HEK293 (cell line): ENCODE measurements around the gene SLK.

Source experiments
- GLIS1 ChIP-seq: fragments of 450-650 bp; formaldehyde crosslinking; IDR thresholded peaks from 2 replicates; pipeline ENCODE4 v1.5.1; 2016; ENCODE audit warnings: missing biosample characterization, missing genetic modification characterization
- OVOL3 ChIP-seq: fragments of 450-650 bp; formaldehyde crosslinking; IDR thresholded peaks from 2 replicates; pipeline ENCODE4 v1.5.1; 2016; ENCODE audit warnings: missing biosample characterization, missing genetic modification characterization
- PATZ1 ChIP-seq: fragments of 450-650 bp; formaldehyde crosslinking; IDR thresholded peaks from 2 replicates; pipeline ENCODE4 v1.5.1; 2016; ENCODE audit warnings: missing biosample characterization, missing genetic modification characterization
- PRDM10 ChIP-seq: fragments of 450-650 bp; formaldehyde crosslinking; IDR thresholded peaks from 2 replicates; pipeline ENCODE4 v1.5.1; 2016; ENCODE audit warnings: missing biosample characterization, missing genetic modification characterization
- SCRT2 ChIP-seq: fragments of 450-650 bp; formaldehyde crosslinking; IDR thresholded peaks from 2 replicates; pipeline ENCODE4 v1.5.1; 2016; ENCODE audit warnings: missing biosample characterization, missing genetic modification characterization
- TCF7L2 ChIP-seq: IDR thresholded peaks from 2 replicates; pipeline ENCODE4 v1.6.1; 2011; ENCODE audit warnings: low read depth, mild to moderate bottlenecking, inconsistent platforms, low read length, moderate library complexity, borderline replicate concordance
- ZFP37 ChIP-seq: fragments of 450-650 bp; formaldehyde crosslinking; IDR thresholded peaks from 2 replicates; pipeline ENCODE4 v1.5.1; 2016; ENCODE audit warnings: missing biosample characterization, missing genetic modification characterization
- ZNF114 ChIP-seq: fragments of 450-650 bp; formaldehyde crosslinking; IDR thresholded peaks from 2 replicates; pipeline ENCODE4 v1.5.0; 2017; ENCODE audit warnings: missing biosample characterization, missing genetic modification characterization
- ZNF133 ChIP-seq: fragments of 450-650 bp; formaldehyde crosslinking; IDR thresholded peaks from 2 replicates; pipeline ENCODE4 v1.5.1; 2016; ENCODE audit warnings: missing biosample characterization, missing genetic modification characterization
- ZNF169 ChIP-seq: fragments of 450-650 bp; formaldehyde crosslinking; IDR thresholded peaks from 2 replicates; pipeline ENCODE4 v1.5.1; 2016; ENCODE audit warnings: missing biosample characterization, missing genetic modification characterization
- ZNF184 ChIP-seq: fragments of 450-650 bp; IDR thresholded peaks from 2 replicates; pipeline ENCODE4 v1.5.1; 2018; ENCODE audit warnings: missing biosample characterization, mild to moderate bottlenecking, missing genetic modification characterization
- ZNF214 ChIP-seq: fragments of 450-650 bp; formaldehyde crosslinking; IDR thresholded peaks from 2 replicates; pipeline ENCODE4 v1.5.1; 2017; ENCODE audit warnings: missing biosample characterization, mild to moderate bottlenecking, missing genetic modification characterization, borderline replicate concordance
- ZNF24 ChIP-seq: fragments of 450-650 bp; formaldehyde crosslinking; IDR thresholded peaks from 2 replicates; pipeline ENCODE4 v1.5.1; 2016; ENCODE audit warnings: missing biosample characterization, missing genetic modification characterization
- ZNF266 ChIP-seq: fragments of 450-650 bp; formaldehyde crosslinking; IDR thresholded peaks from 2 replicates; pipeline ENCODE4 v1.5.1; 2016; ENCODE audit warnings: missing biosample characterization, missing genetic modification characterization, low read depth
- ZNF37A ChIP-seq: fragments of 450-650 bp; IDR thresholded peaks from 2 replicates; pipeline ENCODE4 v1.5.1; 2018; ENCODE audit warnings: missing biosample characterization, missing genetic modification characterization
- ZNF426 ChIP-seq: fragments of 450-650 bp; formaldehyde crosslinking; IDR thresholded peaks from 2 replicates; pipeline ENCODE4 v1.5.1; 2017; ENCODE audit warnings: missing biosample characterization, missing genetic modification characterization, mild to moderate bottlenecking, inconsistent platforms, moderate library complexity
- ZNF473 ChIP-seq: fragments of 450-650 bp; formaldehyde crosslinking; IDR thresholded peaks from 2 replicates; pipeline ENCODE4 v1.5.1; 2017; ENCODE audit warnings: missing biosample characterization, missing genetic modification characterization
- ZNF48 ChIP-seq: fragments of 450-650 bp; formaldehyde crosslinking; IDR thresholded peaks from 2 replicates; pipeline ENCODE4 v1.5.1; 2016; ENCODE audit warnings: missing biosample characterization, missing genetic modification characterization
- ZNF521 ChIP-seq: fragments of 450-650 bp; formaldehyde crosslinking; IDR thresholded peaks from 2 replicates; pipeline ENCODE4 v1.5.1; 2017; ENCODE audit warnings: missing biosample characterization, mild to moderate bottlenecking, missing genetic modification characterization
- ZNF544 ChIP-seq: fragments of 450-650 bp; formaldehyde crosslinking; IDR thresholded peaks from 2 replicates; pipeline ENCODE4 v1.5.0; 2017; ENCODE audit warnings: missing biosample characterization, missing genetic modification characterization
- ZNF624 ChIP-seq: fragments of 450-650 bp; formaldehyde crosslinking; IDR thresholded peaks from 2 replicates; pipeline ENCODE4 v1.5.1; 2017; ENCODE audit warnings: missing biosample characterization, missing genetic modification characterization
- ZNF629 ChIP-seq: fragments of 450-650 bp; formaldehyde crosslinking; IDR thresholded peaks from 2 replicates; pipeline ENCODE4 v1.5.1; 2017; ENCODE audit warnings: missing biosample characterization, missing genetic modification characterization
- ZNF660 ChIP-seq: fragments of 450-650 bp; IDR thresholded peaks from 2 replicates; pipeline ENCODE4 v1.5.1; 2018; ENCODE audit warnings: missing biosample characterization, mild to moderate bottlenecking, missing genetic modification characterization
- ZNF664 ChIP-seq: fragments of 450-650 bp; formaldehyde crosslinking; IDR thresholded peaks from 2 replicates; pipeline ENCODE4 v1.5.1; 2016; ENCODE audit warnings: missing biosample characterization, missing genetic modification characterization
- ZNF777 ChIP-seq: fragments of 450-650 bp; formaldehyde crosslinking; IDR thresholded peaks from 2 replicates; pipeline ENCODE4 v1.5.1; 2017; ENCODE audit warnings: missing biosample characterization, missing genetic modification characterization, borderline replicate concordance
- ZNF843 ChIP-seq: fragments of 450-650 bp; formaldehyde crosslinking; IDR thresholded peaks from 2 replicates; pipeline ENCODE4 v1.5.1; 2016; ENCODE audit warnings: missing biosample characterization, missing genetic modification characterization
- ZXDB ChIP-seq: fragments of 450-650 bp; formaldehyde crosslinking; IDR thresholded peaks from 2 replicates; pipeline ENCODE4 v1.5.1; 2016; ENCODE audit warnings: missing biosample characterization, missing genetic modification characterization
- TF ChIP-seq, protein P1 (sequence below): fragments of 450-650 bp; formaldehyde crosslinking; IDR thresholded peaks from 2 replicates; pipeline ENCODE4 v1.5.1; 2016; ENCODE audit warnings: missing biosample characterization, missing genetic modification characterization, low read depth
- TF ChIP-seq, protein P2 (sequence below): fragments of 450-650 bp; formaldehyde crosslinking; IDR thresholded peaks from 2 replicates; pipeline ENCODE4 v1.5.1; 2016; ENCODE audit warnings: missing biosample characterization, missing genetic modification characterization
- TF ChIP-seq, protein P3 (sequence below): fragments of 450-650 bp; formaldehyde crosslinking; IDR thresholded peaks from 2 replicates; pipeline ENCODE4 v1.5.1; 2016; ENCODE audit warnings: missing biosample characterization, missing genetic modification characterization
- TF ChIP-seq, protein P4 (sequence below): fragments of 450-650 bp; formaldehyde crosslinking; IDR thresholded peaks from 2 replicates; pipeline ENCODE4 v1.5.1; 2016; ENCODE audit warnings: missing biosample characterization, missing genetic modification characterization

The SLK gene

GRCh38 chr10:103979530-103979929, 12.6 kb downstream of the SLK start (continued):
- no peak for TF ChIP-seq PATZ1 (tag by site-specific recombination)
- no peak; the same call in 1 of the 2 replicates for TF ChIP-seq ZFP37 (tag by site-specific recombination)
- TF ChIP-seq ZNF169 (tag by site-specific recombination), result no peak
- TF ChIP-seq, protein P1, sequence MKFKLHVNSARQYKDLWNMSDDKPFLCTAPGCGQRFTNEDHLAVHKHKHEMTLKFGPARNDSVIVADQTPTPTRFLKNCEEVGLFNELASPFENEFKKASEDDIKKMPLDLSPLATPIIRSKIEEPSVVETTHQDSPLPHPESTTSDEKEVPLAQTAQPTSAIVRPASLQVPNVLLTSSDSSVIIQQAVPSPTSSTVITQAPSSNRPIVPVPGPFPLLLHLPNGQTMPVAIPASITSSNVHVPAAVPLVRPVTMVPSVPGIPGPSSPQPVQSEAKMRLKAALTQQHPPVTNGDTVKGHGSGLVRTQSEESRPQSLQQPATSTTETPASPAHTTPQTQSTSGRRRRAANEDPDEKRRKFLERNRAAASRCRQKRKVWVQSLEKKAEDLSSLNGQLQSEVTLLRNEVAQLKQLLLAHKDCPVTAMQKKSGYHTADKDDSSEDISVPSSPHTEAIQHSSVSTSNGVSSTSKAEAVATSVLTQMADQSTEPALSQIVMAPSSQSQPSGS (tag by site-specific recombination), result peak; percentile 18; the same call in 1 of the 2 replicates
- TF ChIP-seq ZNF133 (tag by site-specific recombination), result no peak
- TF ChIP-seq, protein P2, sequence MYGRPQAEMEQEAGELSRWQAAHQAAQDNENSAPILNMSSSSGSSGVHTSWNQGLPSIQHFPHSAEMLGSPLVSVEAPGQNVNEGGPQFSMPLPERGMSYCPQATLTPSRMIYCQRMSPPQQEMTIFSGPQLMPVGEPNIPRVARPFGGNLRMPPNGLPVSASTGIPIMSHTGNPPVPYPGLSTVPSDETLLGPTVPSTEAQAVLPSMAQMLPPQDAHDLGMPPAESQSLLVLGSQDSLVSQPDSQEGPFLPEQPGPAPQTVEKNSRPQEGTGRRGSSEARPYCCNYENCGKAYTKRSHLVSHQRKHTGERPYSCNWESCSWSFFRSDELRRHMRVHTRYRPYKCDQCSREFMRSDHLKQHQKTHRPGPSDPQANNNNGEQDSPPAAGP (tag by site-specific recombination), result no peak
- TF ChIP-seq ZNF629, result peak; percentile 68
- peak; percentile 48 for TF ChIP-seq ZXDB
- no peak for TF ChIP-seq ZNF544 (tag by site-specific recombination)
- TF ChIP-seq ZNF214, result no peak
- TF ChIP-seq ZNF843, result peak; percentile 92
- TF ChIP-seq, protein P3, sequence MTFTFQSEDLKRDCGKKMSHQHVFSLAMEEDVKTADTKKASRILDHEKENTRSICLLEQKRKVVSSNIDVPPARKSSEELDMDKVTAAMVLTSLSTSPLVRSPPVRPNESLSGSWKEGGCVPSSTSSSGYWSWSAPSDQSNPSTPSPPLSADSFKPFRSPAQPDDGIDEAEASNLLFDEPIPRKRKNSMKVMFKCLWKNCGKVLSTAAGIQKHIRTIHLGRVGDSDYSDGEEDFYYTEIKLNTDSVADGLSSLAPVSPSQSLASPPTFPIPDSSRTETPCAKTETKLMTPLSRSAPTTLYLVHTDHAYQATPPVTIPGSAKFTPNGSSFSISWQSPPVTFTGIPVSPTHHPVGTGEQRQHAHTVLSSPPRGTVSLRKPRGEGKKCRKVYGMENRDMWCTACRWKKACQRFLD, result no peak
- no peak for TF ChIP-seq ZNF184 (tag by site-specific recombination)
- TF ChIP-seq TCF7L2, result peak; percentile 54; the same call in 1 of the 2 replicates
- TF ChIP-seq ZNF114 (tag by site-specific recombination), result no peak
- peak; percentile 93 for TF ChIP-seq OVOL3 (tag by site-specific recombination)
- no peak for TF ChIP-seq ZNF426 (tag by site-specific recombination)
- peak; percentile 63 for TF ChIP-seq PRDM10
- no peak for TF ChIP-seq ZNF37A (tag by site-specific recombination)
- TF ChIP-seq ZNF521 (tag by site-specific recombination), result no peak
- no peak for TF ChIP-seq ZNF777 (tag by site-specific recombination)
- no peak for TF ChIP-seq ZNF48 (tag by site-specific recombination)
- no peak for TF ChIP-seq GLIS1 (tag by site-specific recombination)
- TF ChIP-seq ZNF266 (tag by site-specific recombination), result no peak
- TF ChIP-seq ZNF660, result no peak
- TF ChIP-seq, protein P4, sequence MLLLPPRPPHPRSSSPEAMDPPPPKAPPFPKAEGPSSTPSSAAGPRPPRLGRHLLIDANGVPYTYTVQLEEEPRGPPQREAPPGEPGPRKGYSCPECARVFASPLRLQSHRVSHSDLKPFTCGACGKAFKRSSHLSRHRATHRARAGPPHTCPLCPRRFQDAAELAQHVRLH (tag by site-specific recombination), result 0 out of 2 replicates have a peak, but pooled peaks have one; percentile 30
- TF ChIP-seq ZNF473 (tag by site-specific recombination), result no peak
- TF ChIP-seq ZNF24, result no peak
- TF ChIP-seq ZNF624 (tag by site-specific recombination), result no peak
- TF ChIP-seq ZNF664, result no peak
- TF ChIP-seq SCRT2, result no peak
